ENCODE results near the gene CRPPA. TPM values are rescaled to one million over a fixed set of nuclear protein-coding genes. Genes with fewer than 3 reads are reported as not detected.

Gene CRPPA
- polyA plus RNA-seq, 4 donors = 2.9 to 5.3 (median 4.4) TPM

DNA sequence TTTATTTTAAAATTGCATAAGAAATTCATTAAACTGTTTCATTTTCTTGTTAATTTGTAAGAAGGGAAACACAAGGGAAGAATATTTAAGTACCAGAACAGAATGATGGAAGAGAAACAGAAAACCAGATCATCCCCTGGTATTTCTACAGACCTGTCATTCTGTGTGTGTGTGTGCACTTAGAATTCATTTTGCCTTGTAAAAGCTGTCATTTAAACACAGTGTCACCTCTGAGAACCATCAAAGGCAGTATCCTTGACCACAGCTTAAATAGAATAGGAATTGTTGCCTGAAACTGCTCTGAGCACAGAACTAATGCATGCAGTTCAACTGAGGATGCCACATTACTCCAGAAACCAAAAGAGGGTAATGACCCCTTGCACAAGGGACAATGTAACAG is 6.8 kb upstream of the CRPPA start:
- DNase-seq (ENCODE audit: low read depth in 4 of 4, low spot score in 3 of 4) = no peak

DNA sequence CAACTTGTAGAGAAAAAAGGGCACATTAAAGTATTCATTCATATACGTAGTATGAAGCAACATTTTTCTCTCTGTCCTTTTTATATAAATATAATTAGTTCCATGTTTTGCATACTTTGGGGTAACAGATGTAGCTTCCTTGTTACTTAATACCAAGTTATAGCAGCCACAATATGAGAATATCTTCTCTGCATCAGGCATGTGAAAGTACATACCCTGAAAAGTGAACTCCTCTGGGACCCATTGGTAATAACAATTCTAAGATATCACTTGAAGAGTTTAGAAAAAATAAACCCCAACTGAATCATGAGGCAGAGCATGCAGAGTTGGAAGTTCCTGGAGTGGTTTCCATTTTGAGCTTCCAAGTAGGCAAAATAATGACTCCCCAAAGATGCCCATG is 2.4 kb upstream of the CRPPA start:
- no peak for DNase-seq (ENCODE audit: low read depth in 4 of 4, low spot score in 3 of 4)

DNA sequence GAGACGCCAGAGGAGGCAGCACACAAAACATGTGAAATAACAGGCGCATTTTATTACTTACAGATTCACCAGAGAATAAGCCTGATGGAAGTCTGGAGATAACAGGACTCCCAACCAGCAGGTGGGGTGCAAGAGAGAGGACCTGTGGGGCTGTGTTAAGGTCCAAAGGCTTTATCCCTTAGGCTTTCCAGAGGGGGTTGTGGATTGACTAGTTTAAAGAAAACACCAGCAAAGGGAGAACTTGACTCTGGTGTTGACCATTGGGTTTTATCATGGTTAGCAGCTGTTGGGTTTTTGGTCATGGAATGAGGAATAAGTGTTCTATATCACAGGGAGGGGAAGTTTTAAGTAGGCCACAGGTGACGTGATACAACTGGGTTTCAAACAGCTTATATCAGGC is 1.6 kb upstream of the CRPPA start:
- no peak for DNase-seq (ENCODE audit: low read depth in 4 of 4, low spot score in 3 of 4)

DNA sequence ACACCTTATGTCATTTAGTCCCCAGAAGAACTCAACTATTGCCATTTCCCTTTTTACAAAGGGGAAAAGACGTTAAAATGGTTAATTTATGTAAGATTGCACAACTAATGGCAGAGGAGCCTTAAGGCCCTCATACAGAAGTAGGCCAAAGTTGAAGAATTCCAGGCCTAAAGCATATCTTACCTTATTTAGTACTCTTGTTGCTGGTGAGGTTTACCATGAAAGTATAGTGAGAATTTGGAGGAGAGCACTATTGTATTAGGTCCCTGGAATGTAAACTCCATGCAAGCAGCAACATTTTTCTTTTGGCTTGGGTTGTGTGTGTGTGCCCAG is 731 bp upstream of the CRPPA start:
- DNase-seq (ENCODE audit: low read depth in 4 of 4, low spot score in 3 of 4) = no peak

DNA sequence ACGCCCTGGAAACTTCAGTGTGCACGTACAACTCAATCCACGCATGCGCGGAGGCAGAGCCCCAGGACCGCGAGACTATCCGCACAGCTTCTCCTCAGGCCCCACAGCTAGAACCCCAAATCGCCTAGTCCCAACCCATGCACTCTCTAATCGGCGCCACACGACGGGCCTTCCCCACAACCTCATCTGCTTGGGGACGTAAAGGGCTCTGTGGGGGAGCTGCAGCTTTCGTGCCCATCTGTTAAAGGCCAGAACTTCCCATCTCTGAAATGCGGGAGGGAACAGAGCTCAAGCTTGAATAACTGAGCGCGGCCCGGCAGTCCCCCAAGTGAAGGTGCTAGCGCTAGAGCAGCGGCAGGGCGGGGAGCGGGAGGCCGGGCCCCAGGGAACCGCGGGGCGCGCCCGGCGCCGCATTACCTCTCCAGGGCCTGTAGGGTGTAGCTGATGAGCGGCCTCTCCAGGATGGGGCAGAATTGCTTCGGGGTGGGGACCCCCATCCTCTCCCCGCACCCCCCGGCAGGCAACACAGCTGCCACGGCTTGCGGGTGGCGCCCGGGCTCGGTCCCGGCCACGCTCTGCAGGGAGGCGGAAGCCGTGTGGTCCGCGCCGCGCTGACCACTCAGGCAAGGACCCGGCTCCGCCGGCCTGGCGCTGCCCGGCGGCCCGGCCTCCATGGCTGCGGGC is 547 bp downstream of the CRPPA start:
- DNase-seq (ENCODE audit: low read depth in 4 of 4, low spot score in 3 of 4) = peak; percentile 81 to 86 (median 84)

DNA sequence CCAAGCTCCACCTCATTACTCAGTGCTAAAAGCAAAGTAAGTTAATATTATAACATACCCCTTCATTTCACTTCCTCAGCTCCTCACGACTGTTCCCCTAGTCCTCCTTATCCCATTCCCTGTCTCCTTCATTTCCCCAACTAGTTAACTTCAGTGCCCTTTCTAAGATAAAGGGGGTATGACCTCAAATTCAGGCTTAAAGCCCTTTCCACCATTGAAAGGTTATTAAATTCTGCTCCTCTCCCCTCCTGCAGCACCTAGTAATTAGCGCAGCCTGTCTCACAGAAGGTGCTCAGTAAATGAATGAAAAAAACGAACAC is 1.0 kb downstream of the CRPPA start:
- DNase-seq (ENCODE audit: low read depth in 4 of 4, low spot score in 3 of 4) = no peak

DNA sequence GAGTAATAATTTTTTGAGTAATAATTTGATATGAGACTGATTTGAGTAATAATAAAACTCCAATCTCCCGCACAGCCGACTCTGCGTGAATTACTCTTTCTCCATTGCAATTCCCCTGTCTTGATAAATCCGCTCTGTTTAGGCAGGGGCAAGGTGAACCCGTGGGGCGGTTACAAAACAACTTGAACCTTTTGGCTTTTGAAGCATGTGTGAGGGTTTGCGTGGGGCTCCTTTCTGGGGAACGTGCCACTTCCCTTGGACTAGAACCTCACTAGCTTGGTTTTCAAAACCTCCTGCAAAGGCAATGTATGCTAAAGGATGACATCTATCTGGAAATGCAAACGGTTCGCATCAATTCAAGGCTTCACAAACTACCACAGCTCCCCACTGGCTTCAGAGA is 1.5 kb downstream of the CRPPA start:
- DNase-seq (ENCODE audit: low read depth in 4 of 4, low spot score in 3 of 4) = no peak

DNA sequence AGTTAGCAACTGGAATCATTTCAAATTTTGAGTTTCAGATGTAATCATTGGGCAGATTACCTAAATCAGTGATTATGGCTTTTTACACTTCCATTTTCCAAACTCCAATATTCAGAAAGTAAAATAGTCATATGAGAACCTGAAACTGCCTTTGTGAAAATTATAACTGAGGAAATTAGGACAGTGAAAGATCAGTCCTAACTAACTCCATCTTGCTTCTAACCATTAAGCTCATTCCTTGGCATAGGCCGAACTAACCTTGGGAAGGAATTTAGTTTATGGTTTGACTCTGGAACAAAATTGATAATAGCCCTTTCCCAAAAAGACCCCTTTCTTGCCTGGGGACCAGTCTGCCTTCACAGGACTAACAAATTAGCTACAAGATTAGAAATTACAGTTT is 2.2 kb downstream of the CRPPA start:
- no peak for DNase-seq (ENCODE audit: low read depth in 4 of 4, low spot score in 3 of 4)

DNA sequence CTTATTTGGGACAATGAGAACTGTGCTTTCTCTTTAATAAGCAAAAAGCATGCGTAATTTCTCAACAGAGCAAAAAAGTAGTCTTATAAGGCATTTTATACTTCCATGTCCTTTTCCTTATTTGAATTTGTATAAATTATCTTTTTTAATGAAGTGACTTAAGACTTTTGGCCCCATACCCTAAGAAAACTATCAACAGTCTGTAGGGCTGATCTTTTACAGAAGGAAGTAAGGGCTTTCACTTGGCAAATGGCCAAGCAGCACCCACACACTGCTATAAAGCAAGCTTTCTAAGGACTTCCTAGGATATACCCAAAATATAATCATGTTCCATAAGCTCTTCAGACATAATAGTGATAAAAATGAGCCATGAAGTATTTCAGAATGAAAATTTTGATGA is 3.4 kb downstream of the CRPPA start:
- DNase-seq (ENCODE audit: low read depth in 4 of 4, low spot score in 3 of 4) = no peak

DNA sequence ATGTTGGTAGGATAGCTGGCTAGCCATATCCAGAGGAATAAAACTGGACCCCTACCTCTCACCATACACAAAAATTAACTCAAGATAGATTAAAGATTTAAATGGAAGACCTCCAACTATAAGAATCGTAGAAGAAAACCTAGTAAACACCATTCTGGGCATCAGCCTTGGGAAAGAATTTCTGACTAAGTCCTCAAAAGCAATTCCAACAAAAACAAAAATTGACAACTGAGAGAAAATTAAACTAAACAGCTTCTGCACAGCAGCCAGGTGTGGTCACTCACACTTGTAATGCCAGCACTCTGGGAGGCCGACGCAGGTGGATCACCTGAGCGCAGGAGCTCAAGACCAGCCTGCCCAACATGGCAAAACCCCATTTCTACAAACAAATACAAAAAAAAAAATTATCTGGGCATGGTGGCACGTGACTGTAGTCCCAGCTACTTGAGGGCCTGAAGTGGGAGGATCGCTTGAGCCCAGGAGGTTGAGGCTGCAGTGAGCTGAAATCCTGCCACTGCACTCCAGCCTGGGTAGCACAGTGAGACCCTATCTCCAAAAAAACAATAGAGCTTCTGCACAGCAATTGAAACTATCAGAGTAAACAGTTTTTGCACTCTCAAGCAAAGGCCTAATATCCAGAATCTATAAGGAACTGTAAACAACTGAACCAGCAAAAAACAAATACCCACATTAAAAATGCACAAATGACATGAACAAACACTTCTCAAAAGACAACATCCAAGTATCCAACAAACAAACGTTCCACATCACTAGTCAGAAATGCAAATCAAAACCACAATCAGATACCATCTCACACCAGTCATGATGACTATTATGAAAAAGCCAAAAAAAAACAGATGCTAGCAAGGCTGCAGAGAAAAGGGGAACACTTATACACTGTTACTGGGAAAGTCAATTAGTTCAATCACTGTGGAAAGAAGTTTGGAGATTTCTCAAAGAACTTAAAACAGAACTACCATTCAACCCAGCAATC is 4.8 kb downstream of the CRPPA start:
- DNase-seq (ENCODE audit: low read depth in 4 of 4, low spot score in 3 of 4) = no peak

DNA sequence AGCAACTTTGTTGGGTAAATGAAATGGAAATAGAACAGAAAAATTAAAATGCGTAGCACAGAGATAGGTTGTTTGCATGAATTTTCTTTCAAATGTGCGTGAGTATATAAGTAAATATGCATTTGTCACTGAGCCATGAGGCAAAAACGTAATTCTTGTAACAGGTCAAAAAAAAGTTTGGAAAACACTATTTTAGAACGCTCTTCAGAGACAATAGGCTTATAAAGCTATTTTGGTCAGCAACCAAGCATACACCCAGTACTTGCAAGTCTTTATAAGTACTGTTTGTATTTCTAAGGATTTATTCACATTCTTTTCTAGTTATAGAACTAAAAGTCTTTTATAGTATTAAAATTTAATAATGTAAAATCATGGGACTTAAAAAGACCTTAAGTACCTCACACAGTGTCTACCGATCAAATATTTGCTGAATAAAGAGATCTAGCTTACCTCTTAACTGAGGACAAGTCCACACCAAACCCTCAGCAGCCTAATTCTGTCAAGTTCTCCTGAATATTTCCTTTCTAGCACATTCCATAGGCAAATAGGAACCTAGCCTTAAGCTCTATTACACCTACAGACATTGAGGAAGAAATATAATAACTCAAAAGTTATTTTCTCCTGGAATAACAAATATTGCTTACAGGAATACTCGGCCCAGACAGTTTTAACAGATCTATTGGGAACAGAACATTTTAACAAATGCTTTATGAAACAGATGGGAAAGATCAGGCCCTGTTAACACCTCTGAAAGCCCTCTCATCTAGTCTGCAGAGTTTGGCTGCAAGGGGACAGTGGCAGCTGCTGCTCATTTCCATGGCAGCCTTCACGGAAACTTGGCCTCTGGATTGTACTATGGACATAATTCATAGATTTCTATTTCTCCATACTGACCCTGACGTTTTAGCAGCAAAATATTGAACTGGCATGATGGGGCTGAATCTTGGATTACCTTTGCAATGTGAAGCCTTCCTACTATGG is 8.8 kb downstream of the CRPPA start:
- no peak for DNase-seq (ENCODE audit: low read depth in 4 of 4, low spot score in 3 of 4)

DNA sequence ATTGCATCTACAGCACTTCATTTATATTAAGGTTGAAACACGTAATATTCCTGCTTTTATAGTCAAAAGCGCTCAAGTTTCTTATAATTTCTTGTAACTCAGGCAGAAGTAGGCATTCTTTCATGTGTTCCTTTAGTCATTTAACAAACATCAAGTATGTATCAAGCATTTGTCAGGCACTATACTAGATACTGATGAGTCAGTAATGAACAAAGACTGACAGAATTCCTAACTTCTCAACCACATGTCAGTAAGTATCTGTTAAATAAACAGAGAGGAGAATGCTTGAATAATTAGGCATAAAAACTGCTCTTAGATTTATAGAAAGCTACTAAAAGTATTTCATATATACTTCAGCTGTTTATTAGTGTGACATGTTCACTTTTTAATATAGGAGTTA is 9.9 kb downstream of the CRPPA start:
- no peak for DNase-seq (ENCODE audit: low read depth in 4 of 4, low spot score in 3 of 4)

DNA sequence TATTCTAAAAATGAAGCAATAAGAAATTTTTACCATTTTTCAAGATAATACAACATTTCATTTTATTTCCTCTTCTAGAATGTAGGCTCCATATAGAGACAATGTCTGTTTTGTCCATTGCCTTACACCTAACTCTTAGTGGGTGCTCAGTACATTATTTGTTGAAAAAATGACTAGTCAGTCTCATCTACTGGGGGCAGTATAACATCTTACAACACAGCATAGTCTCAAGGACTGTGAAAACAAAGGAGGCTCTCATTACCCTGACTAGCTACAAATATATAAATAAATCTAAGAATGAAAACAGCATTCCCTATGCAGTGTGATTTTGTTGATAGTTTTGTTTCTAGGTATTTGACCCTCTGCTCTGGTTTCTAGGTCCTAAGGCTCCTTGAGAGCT is 11.6 kb downstream of the CRPPA start:
- DNase-seq (ENCODE audit: low read depth in 4 of 4, low spot score in 3 of 4) = no peak

DNA sequence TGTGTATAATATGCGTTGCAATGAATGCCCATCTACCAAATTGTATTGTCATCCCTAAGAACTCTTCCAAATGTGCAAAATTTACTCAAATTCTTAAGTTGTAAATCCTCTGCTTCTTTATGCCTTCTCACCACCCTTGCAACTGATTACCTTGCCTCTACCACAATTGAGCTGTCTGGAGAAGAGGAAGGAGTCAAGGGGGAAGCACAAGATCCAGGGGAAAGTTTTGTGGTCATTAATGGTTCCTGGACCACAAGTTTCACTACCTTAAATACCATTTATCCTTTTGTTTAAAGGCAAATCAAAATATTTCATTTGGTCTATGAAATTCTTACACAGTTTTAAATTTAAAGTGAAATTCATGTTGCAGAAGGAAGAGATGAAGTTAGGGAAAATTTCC is 16.7 kb downstream of the CRPPA start:
- no peak for DNase-seq (ENCODE audit: low read depth in 4 of 4, low spot score in 3 of 4)

DNA sequence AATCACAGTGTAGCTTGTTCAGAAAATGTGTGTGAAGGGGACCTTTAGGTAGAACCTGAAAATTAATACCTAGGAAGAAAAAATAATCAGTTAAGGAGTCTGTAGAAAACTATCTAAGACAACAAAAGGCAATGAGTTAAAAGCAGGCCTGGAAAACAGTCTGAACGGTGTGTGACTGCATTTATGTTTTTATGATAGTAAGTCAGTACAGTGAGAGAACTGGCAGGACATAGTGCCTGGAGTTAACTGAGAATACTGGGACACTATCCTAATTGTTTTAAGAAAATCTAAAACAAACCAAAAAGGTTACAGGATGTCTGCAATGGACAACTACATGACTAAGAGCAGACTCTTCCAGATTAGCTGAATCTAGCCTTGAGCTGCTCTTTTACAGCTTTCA is 17.9 kb downstream of the CRPPA start:
- DNase-seq (ENCODE audit: low read depth in 4 of 4, low spot score in 3 of 4) = no peak

DNA sequence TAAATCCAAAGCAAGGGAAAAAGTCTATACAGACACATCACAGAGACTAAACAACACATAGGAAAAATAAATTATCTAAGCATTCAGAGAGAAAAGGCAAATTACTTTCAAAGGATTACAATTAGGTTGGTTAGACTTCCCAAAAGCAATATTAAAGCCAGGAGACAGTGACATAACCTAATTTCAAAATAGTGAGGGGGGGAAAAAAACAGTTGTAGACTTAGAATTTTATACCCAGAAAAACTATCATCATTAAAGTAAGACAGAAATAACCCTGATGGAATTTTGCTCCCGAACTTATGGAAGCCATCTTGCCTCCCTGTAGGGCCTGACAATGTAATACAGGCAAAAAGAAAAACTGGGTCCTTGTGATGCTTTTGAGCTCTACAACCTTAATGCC is 18.4 kb downstream of the CRPPA start:
- no peak for DNase-seq (ENCODE audit: low read depth in 4 of 4, low spot score in 3 of 4)

DNA sequence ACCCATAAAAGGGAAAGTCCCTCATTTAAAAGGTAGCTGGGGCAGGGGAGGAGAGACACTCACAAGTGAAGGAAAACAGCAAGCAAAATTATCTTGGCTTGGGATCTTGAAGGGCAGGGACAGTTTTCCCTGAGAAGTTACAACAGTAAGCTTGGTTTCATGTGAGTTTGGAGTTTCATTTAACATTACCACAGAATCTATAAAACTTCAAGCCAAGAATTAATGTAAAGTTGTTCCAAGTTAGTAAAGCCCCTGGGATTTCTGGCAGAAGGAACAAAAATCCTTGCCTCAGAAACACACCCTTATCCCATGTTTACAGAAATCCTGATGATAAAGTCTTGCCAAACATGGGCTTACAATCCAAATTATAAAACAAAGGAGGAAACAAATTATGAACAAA is 19.2 kb downstream of the CRPPA start:
- DNase-seq (ENCODE audit: low read depth in 4 of 4, low spot score in 3 of 4) = no peak

DNA sequence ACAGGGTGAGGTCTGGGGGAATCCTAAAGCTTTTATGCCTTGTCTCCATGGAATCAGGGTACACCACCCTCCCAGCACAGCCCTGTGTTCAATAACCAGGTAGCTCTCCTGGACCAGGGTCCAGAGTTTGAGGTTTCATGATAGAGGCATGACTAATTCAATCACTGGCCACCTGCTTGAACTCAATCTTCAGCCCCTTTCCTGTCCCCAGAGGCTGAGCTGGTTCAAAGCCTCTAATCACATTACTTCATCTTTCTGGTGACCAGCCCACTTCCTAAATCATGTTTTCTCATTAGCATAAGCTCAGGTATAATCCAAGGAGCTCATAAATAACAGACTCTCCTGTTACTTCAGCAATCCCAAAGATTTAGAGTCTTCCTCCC is 20.5 kb downstream of the CRPPA start:
- no peak for DNase-seq (ENCODE audit: low read depth in 4 of 4, low spot score in 3 of 4)

DNA sequence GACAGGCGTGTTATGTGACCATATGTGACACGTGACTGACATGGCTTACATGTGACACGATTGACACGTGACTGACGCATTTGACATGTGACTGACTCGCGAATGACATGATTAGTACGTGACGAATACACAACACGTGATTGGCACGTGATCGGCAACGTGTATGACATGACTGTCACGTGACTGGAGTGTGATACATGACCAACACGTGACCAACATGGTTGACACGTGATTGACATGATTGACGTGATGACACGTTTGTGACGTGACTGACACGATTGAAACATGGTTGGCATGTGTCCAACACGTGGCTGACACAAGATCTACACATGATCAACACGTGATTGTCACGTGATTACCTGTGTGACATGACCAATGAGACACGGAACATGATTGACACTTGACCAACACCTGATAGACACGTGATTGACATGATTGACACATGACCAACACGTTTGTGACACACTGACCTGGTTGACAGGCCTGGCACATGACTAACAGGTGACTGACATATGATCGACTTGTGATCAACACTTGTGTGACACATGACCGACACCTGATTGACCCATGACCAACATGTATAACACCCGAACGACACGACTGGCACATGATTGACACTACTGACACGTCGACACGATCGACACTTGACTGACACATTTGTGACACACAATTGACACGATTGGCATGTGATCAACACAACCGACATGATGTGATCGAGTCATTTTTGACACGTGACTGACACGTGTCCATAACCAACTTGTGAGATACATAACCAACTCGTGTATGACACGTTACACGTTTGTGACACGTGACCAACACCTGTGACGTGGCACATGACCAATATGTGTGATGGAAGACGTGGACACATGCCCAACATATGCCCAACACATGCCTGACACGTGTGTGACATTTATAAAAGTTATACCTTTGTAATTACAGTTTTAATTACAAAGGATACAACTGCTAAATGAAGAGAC is 21.1 kb downstream of the CRPPA start:
- no peak for DNase-seq (ENCODE audit: low read depth in 4 of 4, low spot score in 3 of 4)

DNA sequence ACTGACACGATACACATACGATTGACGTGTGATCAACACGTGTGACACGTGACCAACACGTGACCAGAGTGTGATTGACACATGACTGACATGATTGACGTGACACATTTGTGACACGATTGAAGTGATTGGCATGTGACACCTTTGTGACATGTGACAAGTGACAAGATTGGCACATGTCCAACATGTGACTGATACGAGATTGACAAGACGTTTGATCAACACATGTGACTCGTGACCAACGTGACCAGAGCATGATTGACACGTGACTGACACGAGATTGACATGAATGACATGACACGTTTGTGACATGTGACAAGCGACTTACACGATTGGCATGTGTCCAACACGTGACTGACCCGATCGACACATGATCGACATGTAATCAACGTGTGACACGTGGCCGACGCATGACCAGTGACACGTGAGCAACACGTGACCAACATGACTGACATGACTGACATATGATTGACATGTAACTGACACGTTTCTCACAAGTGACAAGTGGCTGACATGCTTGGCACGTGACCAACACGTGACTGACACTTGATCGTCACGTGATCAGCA is 22.0 kb downstream of the CRPPA start:
- DNase-seq (ENCODE audit: low read depth in 4 of 4, low spot score in 3 of 4) = no peak
